GM10847 (cell line): ENCODE measurements around the gene AMMECR1.

Experiments used
- POLR2A ChIP-seq: IDR thresholded peaks from 2 replicates; pipeline ENCODE4 v1.6.1; 2011; ENCODE audit not compliant: insufficient read length; ENCODE audit errors: extremely low read depth

Gene AMMECR1

GRCh38 chrX:110170029-110170428 lies 147.9 kb downstream of the AMMECR1 start:
- no peak for TF ChIP-seq POLR2A

- no peak for TF ChIP-seq POLR2A
Observed at GRCh38 chrX:110168585-110168984, 149.3 kb downstream of the AMMECR1 start.

- TF ChIP-seq POLR2A = no peak
Observed at GRCh38 chrX:110167952-110168451, 149.9 kb downstream of the AMMECR1 start.

- no peak for TF ChIP-seq POLR2A
Observed at GRCh38 chrX:110163488-110163887, 154.4 kb downstream of the AMMECR1 start.

- TF ChIP-seq POLR2A = no peak
Observed at GRCh38 chrX:110162867-110163266, 155.0 kb downstream of the AMMECR1 start.

GRCh38 chrX:110162131-110162530 lies 155.8 kb downstream of the AMMECR1 start:
- TF ChIP-seq POLR2A = no peak

- TF ChIP-seq POLR2A = no peak
Observed at GRCh38 chrX:110161361-110161686, 156.6 kb downstream of the AMMECR1 start.

GRCh38 chrX:110159865-110160264 lies 158.0 kb downstream of the AMMECR1 start:
- no peak for TF ChIP-seq POLR2A

GRCh38 chrX:110159235-110159634 lies 158.7 kb downstream of the AMMECR1 start:
- no peak for TF ChIP-seq POLR2A

- TF ChIP-seq POLR2A = no peak
Observed at GRCh38 chrX:110157444-110157843, 160.4 kb downstream of the AMMECR1 start.

- TF ChIP-seq POLR2A = no peak
Observed at GRCh38 chrX:110156167-110156754, 161.6 kb downstream of the AMMECR1 start.

- TF ChIP-seq POLR2A = no peak
Observed at GRCh38 chrX:110155759-110156158, 162.1 kb downstream of the AMMECR1 start.

- TF ChIP-seq POLR2A = no peak
Observed at GRCh38 chrX:110153896-110154295, 164.0 kb downstream of the AMMECR1 start.

- no peak for TF ChIP-seq POLR2A
Observed at GRCh38 chrX:110153244-110153643, 164.6 kb downstream of the AMMECR1 start.

- no peak for TF ChIP-seq POLR2A
Observed at GRCh38 chrX:110146521-110146920, 171.4 kb downstream of the AMMECR1 start.

GRCh38 chrX:110145854-110146253 lies 172.0 kb downstream of the AMMECR1 start:
- no peak for TF ChIP-seq POLR2A

GRCh38 chrX:110145311-110145710 lies 172.6 kb downstream of the AMMECR1 start:
- TF ChIP-seq POLR2A = no peak
